ENCODE results near the gene MLPH. TPM values are rescaled to one million over a fixed set of nuclear protein-coding genes. Genes with fewer than 3 reads are reported as not detected.

Gene MLPH
- total and polyA plus RNA-seq, 2 of the 13 experiments (the other 11 are each of a cell fraction or from before 2014, with no cell fraction given) = 0.12 TPM; not detected in 1

DNA sequence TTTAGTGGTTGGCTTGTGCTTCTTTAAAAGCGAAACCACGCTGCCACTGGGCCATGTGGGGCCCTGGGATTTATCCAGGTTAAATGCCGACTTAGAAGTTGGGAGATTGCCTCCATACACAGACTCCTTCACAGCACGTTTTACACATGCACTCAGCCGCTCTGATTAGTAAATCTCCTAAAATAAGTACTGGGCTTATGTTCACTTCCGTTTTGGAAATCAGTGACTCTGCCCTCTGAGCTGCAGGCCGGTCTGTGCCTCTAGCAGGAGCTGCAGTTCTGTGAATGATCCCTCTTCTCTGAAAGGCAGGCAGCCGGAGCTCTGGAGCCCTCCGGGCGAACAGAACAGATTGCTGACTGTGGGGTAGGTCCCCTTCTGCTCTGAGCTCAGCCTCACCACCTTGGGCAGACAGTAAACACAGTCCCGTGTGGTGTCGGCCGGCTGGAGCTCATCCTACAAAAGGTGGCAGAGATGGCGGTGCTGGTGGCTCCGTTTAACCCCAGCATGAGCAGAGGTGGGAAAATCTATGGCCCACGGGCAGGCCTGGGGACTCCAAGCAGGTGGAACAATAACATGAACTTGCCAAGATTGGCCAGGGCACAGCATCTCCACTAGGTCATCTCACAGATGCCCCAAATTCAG, 113.3 kb downstream of the MLPH start (continued):
- TF ChIP-seq, protein P1, sequence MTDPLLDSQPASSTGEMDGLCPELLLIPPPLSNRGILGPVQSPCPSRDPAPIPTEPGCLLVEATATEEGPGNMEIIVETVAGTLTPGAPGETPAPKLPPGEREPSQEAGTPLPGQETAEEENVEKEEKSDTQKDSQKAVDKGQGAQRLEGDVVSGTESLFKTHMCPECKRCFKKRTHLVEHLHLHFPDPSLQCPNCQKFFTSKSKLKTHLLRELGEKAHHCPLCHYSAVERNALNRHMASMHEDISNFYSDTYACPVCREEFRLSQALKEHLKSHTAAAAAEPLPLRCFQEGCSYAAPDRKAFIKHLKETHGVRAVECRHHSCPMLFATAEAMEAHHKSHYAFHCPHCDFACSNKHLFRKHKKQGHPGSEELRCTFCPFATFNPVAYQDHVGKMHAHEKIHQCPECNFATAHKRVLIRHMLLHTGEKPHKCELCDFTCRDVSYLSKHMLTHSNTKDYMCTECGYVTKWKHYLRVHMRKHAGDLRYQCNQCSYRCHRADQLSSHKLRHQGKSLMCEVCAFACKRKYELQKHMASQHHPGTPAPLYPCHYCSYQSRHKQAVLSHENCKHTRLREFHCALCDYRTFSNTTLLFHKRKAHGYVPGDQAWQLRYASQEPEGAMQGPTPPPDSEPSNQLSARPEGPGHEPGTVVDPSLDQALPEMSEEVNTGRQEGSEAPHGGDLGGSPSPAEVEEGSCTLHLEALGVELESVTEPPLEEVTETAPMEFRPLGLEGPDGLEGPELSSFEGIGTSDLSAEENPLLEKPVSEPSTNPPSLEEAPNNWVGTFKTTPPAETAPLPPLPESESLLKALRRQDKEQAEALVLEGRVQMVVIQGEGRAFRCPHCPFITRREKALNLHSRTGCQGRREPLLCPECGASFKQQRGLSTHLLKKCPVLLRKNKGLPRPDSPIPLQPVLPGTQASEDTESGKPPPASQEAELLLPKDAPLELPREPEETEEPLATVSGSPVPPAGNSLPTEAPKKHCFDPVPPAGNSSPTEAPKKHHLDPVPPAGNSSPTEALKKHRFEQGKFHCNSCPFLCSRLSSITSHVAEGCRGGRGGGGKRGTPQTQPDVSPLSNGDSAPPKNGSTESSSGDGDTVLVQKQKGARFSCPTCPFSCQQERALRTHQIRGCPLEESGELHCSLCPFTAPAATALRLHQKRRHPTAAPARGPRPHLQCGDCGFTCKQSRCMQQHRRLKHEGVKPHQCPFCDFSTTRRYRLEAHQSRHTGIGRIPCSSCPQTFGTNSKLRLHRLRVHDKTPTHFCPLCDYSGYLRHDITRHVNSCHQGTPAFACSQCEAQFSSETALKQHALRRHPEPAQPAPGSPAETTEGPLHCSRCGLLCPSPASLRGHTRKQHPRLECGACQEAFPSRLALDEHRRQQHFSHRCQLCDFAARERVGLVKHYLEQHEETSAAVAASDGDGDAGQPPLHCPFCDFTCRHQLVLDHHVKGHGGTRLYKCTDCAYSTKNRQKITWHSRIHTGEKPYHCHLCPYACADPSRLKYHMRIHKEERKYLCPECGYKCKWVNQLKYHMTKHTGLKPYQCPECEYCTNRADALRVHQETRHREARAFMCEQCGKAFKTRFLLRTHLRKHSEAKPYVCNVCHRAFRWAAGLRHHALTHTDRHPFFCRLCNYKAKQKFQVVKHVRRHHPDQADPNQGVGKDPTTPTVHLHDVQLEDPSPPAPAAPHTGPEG (CRISPR knock-in tag; IDR thresholded peaks at IDR 0.05) = 0 out of 2 replicates have a peak, but pooled peaks have one; percentile 35
- TF ChIP-seq, protein P2, sequence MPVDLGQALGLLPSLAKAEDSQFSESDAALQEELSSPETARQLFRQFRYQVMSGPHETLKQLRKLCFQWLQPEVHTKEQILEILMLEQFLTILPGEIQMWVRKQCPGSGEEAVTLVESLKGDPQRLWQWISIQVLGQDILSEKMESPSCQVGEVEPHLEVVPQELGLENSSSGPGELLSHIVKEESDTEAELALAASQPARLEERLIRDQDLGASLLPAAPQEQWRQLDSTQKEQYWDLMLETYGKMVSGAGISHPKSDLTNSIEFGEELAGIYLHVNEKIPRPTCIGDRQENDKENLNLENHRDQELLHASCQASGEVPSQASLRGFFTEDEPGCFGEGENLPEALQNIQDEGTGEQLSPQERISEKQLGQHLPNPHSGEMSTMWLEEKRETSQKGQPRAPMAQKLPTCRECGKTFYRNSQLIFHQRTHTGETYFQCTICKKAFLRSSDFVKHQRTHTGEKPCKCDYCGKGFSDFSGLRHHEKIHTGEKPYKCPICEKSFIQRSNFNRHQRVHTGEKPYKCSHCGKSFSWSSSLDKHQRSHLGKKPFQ (CRISPR knock-in tag; IDR thresholded peaks at IDR 0.05; ENCODE audit: insufficient replicate concordance) = peak; percentile 36
- TF ChIP-seq HOXD1 (CRISPR knock-in tag; IDR thresholded peaks at IDR 0.05) = 0 out of 2 replicates have a peak, but pooled peaks have one; percentile 40
- TF ChIP-seq, protein P3, sequence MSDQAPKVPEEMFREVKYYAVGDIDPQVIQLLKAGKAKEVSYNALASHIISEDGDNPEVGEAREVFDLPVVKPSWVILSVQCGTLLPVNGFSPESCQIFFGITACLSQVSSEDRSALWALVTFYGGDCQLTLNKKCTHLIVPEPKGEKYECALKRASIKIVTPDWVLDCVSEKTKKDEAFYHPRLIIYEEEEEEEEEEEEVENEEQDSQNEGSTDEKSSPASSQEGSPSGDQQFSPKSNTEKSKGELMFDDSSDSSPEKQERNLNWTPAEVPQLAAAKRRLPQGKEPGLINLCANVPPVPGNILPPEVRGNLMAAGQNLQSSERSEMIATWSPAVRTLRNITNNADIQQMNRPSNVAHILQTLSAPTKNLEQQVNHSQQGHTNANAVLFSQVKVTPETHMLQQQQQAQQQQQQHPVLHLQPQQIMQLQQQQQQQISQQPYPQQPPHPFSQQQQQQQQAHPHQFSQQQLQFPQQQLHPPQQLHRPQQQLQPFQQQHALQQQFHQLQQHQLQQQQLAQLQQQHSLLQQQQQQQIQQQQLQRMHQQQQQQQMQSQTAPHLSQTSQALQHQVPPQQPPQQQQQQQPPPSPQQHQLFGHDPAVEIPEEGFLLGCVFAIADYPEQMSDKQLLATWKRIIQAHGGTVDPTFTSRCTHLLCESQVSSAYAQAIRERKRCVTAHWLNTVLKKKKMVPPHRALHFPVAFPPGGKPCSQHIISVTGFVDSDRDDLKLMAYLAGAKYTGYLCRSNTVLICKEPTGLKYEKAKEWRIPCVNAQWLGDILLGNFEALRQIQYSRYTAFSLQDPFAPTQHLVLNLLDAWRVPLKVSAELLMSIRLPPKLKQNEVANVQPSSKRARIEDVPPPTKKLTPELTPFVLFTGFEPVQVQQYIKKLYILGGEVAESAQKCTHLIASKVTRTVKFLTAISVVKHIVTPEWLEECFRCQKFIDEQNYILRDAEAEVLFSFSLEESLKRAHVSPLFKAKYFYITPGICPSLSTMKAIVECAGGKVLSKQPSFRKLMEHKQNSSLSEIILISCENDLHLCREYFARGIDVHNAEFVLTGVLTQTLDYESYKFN (CRISPR knock-in tag; conservative IDR thresholded peaks at IDR 0.05) = peak; percentile 51; the same call in 1 of the 2 replicates
- TF ChIP-seq ZNF225 (CRISPR knock-in tag; IDR thresholded peaks at IDR 0.05) = no peak
- 0 out of 2 replicates have a peak, but pooled peaks have one; percentile 46 for TF ChIP-seq CC2D1A (CRISPR knock-in tag; IDR thresholded peaks at IDR 0.05)
- TF ChIP-seq, protein P4, sequence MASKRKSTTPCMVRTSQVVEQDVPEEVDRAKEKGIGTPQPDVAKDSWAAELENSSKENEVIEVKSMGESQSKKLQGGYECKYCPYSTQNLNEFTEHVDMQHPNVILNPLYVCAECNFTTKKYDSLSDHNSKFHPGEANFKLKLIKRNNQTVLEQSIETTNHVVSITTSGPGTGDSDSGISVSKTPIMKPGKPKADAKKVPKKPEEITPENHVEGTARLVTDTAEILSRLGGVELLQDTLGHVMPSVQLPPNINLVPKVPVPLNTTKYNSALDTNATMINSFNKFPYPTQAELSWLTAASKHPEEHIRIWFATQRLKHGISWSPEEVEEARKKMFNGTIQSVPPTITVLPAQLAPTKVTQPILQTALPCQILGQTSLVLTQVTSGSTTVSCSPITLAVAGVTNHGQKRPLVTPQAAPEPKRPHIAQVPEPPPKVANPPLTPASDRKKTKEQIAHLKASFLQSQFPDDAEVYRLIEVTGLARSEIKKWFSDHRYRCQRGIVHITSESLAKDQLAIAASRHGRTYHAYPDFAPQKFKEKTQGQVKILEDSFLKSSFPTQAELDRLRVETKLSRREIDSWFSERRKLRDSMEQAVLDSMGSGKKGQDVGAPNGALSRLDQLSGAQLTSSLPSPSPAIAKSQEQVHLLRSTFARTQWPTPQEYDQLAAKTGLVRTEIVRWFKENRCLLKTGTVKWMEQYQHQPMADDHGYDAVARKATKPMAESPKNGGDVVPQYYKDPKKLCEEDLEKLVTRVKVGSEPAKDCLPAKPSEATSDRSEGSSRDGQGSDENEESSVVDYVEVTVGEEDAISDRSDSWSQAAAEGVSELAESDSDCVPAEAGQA (IDR thresholded peaks at IDR 0.05; ENCODE audit: low read depth) = peak; percentile 58; the same call in 1 of the 2 replicates
- TF ChIP-seq, protein P4 (CRISPR knock-in tag; IDR thresholded peaks at IDR 0.05; ENCODE audit: borderline replicate concordance) = no peak
- TF ChIP-seq ZNF124 (CRISPR knock-in tag; IDR thresholded peaks at IDR 0.05) = peak; percentile 62; the same call in 1 of the 2 replicates
- peak; percentile 54; the same call in 1 of the 2 replicates for TF ChIP-seq HOXA3 (CRISPR knock-in tag; IDR thresholded peaks at IDR 0.05)
